Muscle layer of colon (tissue), 2 donors: ENCODE results near the gene ZNF613.
"Not testable (repeated sequence)": the region's sequence is repeated elsewhere in the genome, so short reads cannot be mapped to it uniquely, and the experiment has no call there.

Experiments
- H3K27ac ChIP-seq: one replicate; pipeline ENCODE4 v1.7.0; 2013; ENCODE audit warnings: low read depth, mild to moderate bottlenecking, low read length, moderate library complexity
- H3K27me3 ChIP-seq, 2 donors: one replicate each; pipeline ENCODE4 v1.7.0; 2013; ENCODE audit warnings: low read length in 2 of 2, mild to moderate bottlenecking in 2 of 2; ENCODE audit not compliant: insufficient read depth in 2 of 2, control insufficient read depth in 1 of 2
- H3K36me3 ChIP-seq: one replicate; pipeline ENCODE4 v1.7.0; 2013; ENCODE audit warnings: mild to moderate bottlenecking, low read length; ENCODE audit not compliant: insufficient read depth
- H3K4me1 ChIP-seq: one replicate; pipeline ENCODE4 v1.7.0; 2013; ENCODE audit warnings: mild to moderate bottlenecking, low read length; ENCODE audit not compliant: insufficient read depth
- H3K4me3 ChIP-seq, 2 donors: one replicate each; pipeline ENCODE4 v1.7.0; 2013; ENCODE audit warnings: low read length in 2 of 2, low read depth in 1 of 2, mild to moderate bottlenecking in 1 of 2, moderate library complexity in 1 of 2
- H3K9ac ChIP-seq: one replicate; pipeline ENCODE4 v1.7.0; 2013; ENCODE audit warnings: low read length
- H3K9me3 ChIP-seq: one replicate; pipeline ENCODE4 v1.7.0; 2013; ENCODE audit warnings: mild to moderate bottlenecking, low read length
- donor health status: abdominal sarcoma.
- donor health status: Adenocarcinoma of cecum.

Gene ZNF613

DNA sequence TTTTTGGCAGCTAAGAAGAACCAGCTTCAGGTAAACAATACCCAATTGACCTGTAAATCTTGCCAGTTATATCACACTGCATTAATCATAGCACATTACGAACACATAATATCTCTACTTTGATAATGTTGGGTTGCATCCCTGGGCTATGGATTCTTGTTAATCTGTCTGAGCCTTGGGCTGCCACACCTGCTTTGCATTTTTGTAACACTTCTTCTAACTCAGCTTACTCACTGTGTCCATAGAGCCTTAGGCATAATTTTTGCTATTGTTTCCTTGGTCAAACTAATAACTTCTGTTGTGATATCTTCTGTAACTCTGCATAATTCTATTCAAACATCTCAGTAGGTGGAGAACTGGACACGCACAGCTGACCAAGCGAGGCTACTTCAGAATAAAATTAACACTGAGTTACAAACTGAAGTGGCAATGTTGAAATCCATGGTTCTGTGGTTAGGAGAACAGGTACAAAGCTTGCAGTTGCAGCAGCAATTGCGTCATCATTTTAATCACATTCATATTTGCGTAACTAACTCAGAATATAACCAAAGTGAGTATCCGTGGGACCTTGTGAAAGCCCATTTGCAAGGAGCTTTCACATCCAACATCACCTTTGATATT, 53.0 kb downstream of the ZNF613 start:
- Histone ChIP-seq H3K27ac (no peak overlapping the region), H3K36me3 (peaks cover 4% of the 10 kb centered on the region), H3K4me3 (no peak overlapping the region), H3K9ac (no peak overlapping the region), H3K9me3 (peaks cover 19% of the 10 kb centered on the region), H3K27me3 (no peaks in the 10 kb centered on the region), H3K4me1 (no peaks in the 10 kb centered on the region)

DNA sequence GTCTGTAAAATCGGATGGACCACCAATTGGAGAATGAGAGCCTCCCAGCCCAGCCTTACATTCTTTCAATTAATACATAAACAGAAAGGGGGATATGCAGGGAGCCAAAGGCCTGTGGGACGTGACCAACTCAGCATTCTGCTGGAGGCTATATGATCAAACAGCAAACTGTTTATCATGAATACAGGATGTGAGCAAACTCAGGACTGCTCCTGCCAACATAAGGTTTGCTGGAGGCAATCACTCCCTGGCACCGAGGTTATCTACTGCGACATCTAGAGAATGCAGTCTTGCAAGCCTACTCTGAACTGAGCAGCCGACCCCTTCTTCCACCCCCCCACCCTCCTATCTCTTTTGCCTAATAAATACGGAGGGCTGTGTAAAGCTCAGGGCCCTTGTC, 53.7 kb downstream of the ZNF613 start:
- H3K4me1 ChIP-seq, H3K27me3 ChIP-seq, H3K9ac ChIP-seq, H3K36me3 ChIP-seq, H3K4me3 ChIP-seq, H3K27ac ChIP-seq: not testable (repeated sequence)
- peaks cover 19% of the 10 kb centered on the region for H3K9me3 ChIP-seq

GRCh38 chr19:51983361-51983760, 56.1 kb downstream of the ZNF613 start:
- Histone ChIP-seq H3K4me3 (no peak overlapping the region), H3K36me3 (peaks cover 4% of the 10 kb centered on the region), H3K9me3 (peaks cover 10% of the 10 kb centered on the region), H3K9ac (no peak overlapping the region), H3K27ac (no peak overlapping the region), H3K27me3 (no peaks in the 10 kb centered on the region), H3K4me1 (no peaks in the 10 kb centered on the region)

GRCh38 chr19:51986309-51987291, 59.3 kb downstream of the ZNF613 start, which contains the start of gene ZNF350:
Gene ZNF350 (minus strand): TSS chr19:51986840. CDS start chr19:51974360, 12,480 bp downstream.
- no peaks in the 10 kb centered on the region for H3K27me3 ChIP-seq

GRCh38 chr19:51993422-51993821, 66.2 kb downstream of the ZNF613 start:
- Histone ChIP-seq H3K9ac (no peak overlapping the region), H3K4me3 (peak overlapping the region in 1 of 2 donors; percentile 53), H3K27ac (no peak overlapping the region), H3K27me3 (no peaks in the 10 kb centered on the region), H3K9me3 (peaks cover 68% of the 10 kb centered on the region), H3K4me1 (no peaks in the 10 kb centered on the region), H3K36me3 (peaks cover 52% of the 10 kb centered on the region)

More at GRCh38 chr19:51986309-51987291, 59.3 kb downstream of the ZNF613 start, which contains the start of gene ZNF350:
- H3K9ac ChIP-seq, result peak within 1 kb of the TSS; percentile 99
- peak within 1 kb of the TSS; percentile 77 for H3K27ac ChIP-seq
- peaks cover 12% of the 10 kb centered on the region for H3K9me3 ChIP-seq
- peaks cover 4% of the 10 kb centered on the region for H3K36me3 ChIP-seq
- no peaks in the 10 kb centered on the region for H3K4me1 ChIP-seq
- peak within 1 kb of the TSS; percentile 66 to 95 for H3K4me3 ChIP-seq

- no peaks in the 10 kb centered on the region for H3K27me3 ChIP-seq
- H3K4me1 ChIP-seq, result no peaks in the 10 kb centered on the region
- peaks cover 67% of the 10 kb centered on the region for H3K9me3 ChIP-seq
- H3K36me3 ChIP-seq, result peaks cover 58% of the 10 kb centered on the region
- H3K27ac ChIP-seq, result no peak overlapping the region
- peak overlapping the region in 1 of 2 donors; percentile 53 for H3K4me3 ChIP-seq
- no peak overlapping the region for H3K9ac ChIP-seq
These were observed 66.9 kb downstream of the ZNF613 start for GRCh38 chr19:51994048-51994644.
